Measurements from ENCODE around the gene KCNJ10.

Gene KCNJ10

GRCh38 chr1:159955456-159955855, 114.5 kb downstream of the KCNJ10 start:
- no peak overlapping the region for H3K4me3 ChIP-seq (replicated peaks; ENCODE audit: low read depth, low read length)
- TF ChIP-seq CTCF (IDR thresholded peaks at IDR 0.05; ENCODE audit: low read depth, low read length, missing control alignments): no peak
- DNase-seq (ENCODE audit: extremely low read depth, low read depth): no peak

- TF ChIP-seq CTCF (IDR thresholded peaks at IDR 0.05; ENCODE audit: low read depth, low read length, missing control alignments): no peak
- H3K4me3 ChIP-seq (replicated peaks; ENCODE audit: low read depth, low read length): no peak within 1 kb of the TSS
- DNase-seq (ENCODE audit: extremely low read depth, low read depth): no peak
Measured at GRCh38 chr1:159953536-159954515, 116.1 kb downstream of the KCNJ10 start, which contains the start of gene SLAMF9. Gene SLAMF9, minus strand, starts transcription at chr1:159954237. Its CDS starts 100 bp downstream, at chr1:159954137.

- no peak for DNase-seq (ENCODE audit: extremely low read depth, low read depth)
- H3K4me3 ChIP-seq (replicated peaks; ENCODE audit: low read depth, low read length): no peak overlapping the region
- TF ChIP-seq CTCF (IDR thresholded peaks at IDR 0.05; ENCODE audit: low read depth, low read length, missing control alignments): no peak
Measured at GRCh38 chr1:159952932-159953331, 117.0 kb downstream of the KCNJ10 start.

- H3K4me3 ChIP-seq (replicated peaks; ENCODE audit: low read depth, low read length): no peak overlapping the region
- no peak for DNase-seq (ENCODE audit: extremely low read depth, low read depth)
- TF ChIP-seq CTCF (IDR thresholded peaks at IDR 0.05; ENCODE audit: low read depth, low read length, missing control alignments): no peak
Measured at GRCh38 chr1:159951551-159951950, 118.4 kb downstream of the KCNJ10 start.

GRCh38 chr1:159951016-159951415, 118.9 kb downstream of the KCNJ10 start:
- TF ChIP-seq CTCF (IDR thresholded peaks at IDR 0.05; ENCODE audit: low read depth, low read length, missing control alignments): no peak
- no peak overlapping the region for H3K4me3 ChIP-seq (replicated peaks; ENCODE audit: low read depth, low read length)
- DNase-seq (ENCODE audit: extremely low read depth, low read depth): no peak

GRCh38 chr1:159949981-159950381, 120.0 kb downstream of the KCNJ10 start:
- no peak for TF ChIP-seq CTCF (IDR thresholded peaks at IDR 0.05; ENCODE audit: low read depth, low read length, missing control alignments)
- no peak overlapping the region for H3K4me3 ChIP-seq (replicated peaks; ENCODE audit: low read depth, low read length)
- no peak for DNase-seq (ENCODE audit: extremely low read depth, low read depth)

Measured in HFF-Myc (cell line).